ENCODE measurements around the gene JPT1. TPM values are rescaled to one million over a fixed set of nuclear protein-coding genes. Genes with fewer than 3 reads are reported as not detected.
A peak's percentile ranks its signal among the peaks of the same experiment; 100 is the strongest.

Gene JPT1
- total RNA-seq, 4 donors from 2014 or later = 13.5 to 53.4 (median 32.4) TPM

- peak overlapping the region in 1 of 4 donors; percentile 77 for H3K27ac ChIP-seq
- TF ChIP-seq CTCF (IDR thresholded peaks at IDR 0.05) (no peak), POLR2A (IDR thresholded peaks at IDR 0.05) (no peak)
- H3K4me3 ChIP-seq = no peak overlapping the region
- H3K4me1 ChIP-seq = peaks cover 0 to 15% (median 3%) of the 10 kb centered on the region in 4 donors
- WGBS, 2 donors = 80 to 85% methylated on average over 15 to 19 of the region's 19 CpGs
- DNase-seq (ENCODE audit: low spot score in 2 of 2) = no peak
- H3K27me3 ChIP-seq = no peaks in the 10 kb centered on the region
- H3K36me3 ChIP-seq = peaks cover 0 to 24% (median 0%) of the 10 kb centered on the region in 3 donors
- H3K9me3 ChIP-seq = no peaks in the 10 kb centered on the region
These were observed 30.1 kb downstream of the JPT1 start for GRCh38 chr17:75124041-75124818.

- no peak for DNase-seq (ENCODE audit: low spot score in 2 of 2)
- Histone ChIP-seq H3K4me3 (no peak overlapping the region), H3K27me3 (no peaks in the 10 kb centered on the region), H3K36me3 (peaks cover 0 to 18% (median 0%) of the 10 kb centered on the region in 3 donors), H3K27ac (peak overlapping the region in 1 of 4 donors; percentile 40), H3K4me1 (peaks cover 0 to 40% (median 14%) of the 10 kb centered on the region in 4 donors), H3K9me3 (no peaks in the 10 kb centered on the region)
- WGBS, 2 donors = 89 to 93% methylated on average over 14 of the region's 14 CpGs
- TF ChIP-seq CTCF (IDR thresholded peaks at IDR 0.05) = no peak
- no peak for TF ChIP-seq EP300 (IDR thresholded peaks at IDR 0.05)
- TF ChIP-seq POLR2A (IDR thresholded peaks at IDR 0.05) = no peak
These were observed 36.0 kb downstream of the JPT1 start for GRCh38 chr17:75118307-75118706.

GRCh38 chr17:75116737-75117136 lies 37.6 kb downstream of the JPT1 start:
- no peaks in the 10 kb centered on the region for H3K27me3 ChIP-seq
- no peaks in the 10 kb centered on the region for H3K9me3 ChIP-seq
- H3K4me1 ChIP-seq = peaks cover 0 to 46% (median 14%) of the 10 kb centered on the region in 4 donors
- TF ChIP-seq EP300 (IDR thresholded peaks at IDR 0.05) (no peak), CTCF (IDR thresholded peaks at IDR 0.05) (no peak), POLR2A (IDR thresholded peaks at IDR 0.05) (no peak)
- no peak overlapping the region for H3K27ac ChIP-seq
- 64 to 70% methylated on average over 9 of the region's 9 CpGs for WGBS, 2 donors
- H3K36me3 ChIP-seq = peaks cover 0 to 24% (median 0%) of the 10 kb centered on the region in 3 donors
- H3K4me3 ChIP-seq = no peak overlapping the region
- DNase-seq (ENCODE audit: low spot score in 2 of 2) = no peak

- Histone ChIP-seq H3K4me3 (no peak overlapping the region), H3K27ac (peak overlapping the region in 1 of 4 donors; percentile 94), H3K36me3 (peaks cover 0 to 17% (median 0%) of the 10 kb centered on the region in 3 donors), H3K27me3 (no peaks in the 10 kb centered on the region), H3K9me3 (no peaks in the 10 kb centered on the region), H3K4me1 (peaks cover 0 to 58% (median 21%) of the 10 kb centered on the region in 4 donors)
- no peak for DNase-seq (ENCODE audit: low spot score in 2 of 2)
- no peak for TF ChIP-seq EP300 (IDR thresholded peaks at IDR 0.05)
- no peak for TF ChIP-seq POLR2A (IDR thresholded peaks at IDR 0.05)
- no peak for TF ChIP-seq CTCF (IDR thresholded peaks at IDR 0.05)
These were observed 38.8 kb downstream of the JPT1 start for GRCh38 chr17:75115555-75115954.

- H3K9me3 ChIP-seq = no peaks in the 10 kb centered on the region
- peak overlapping the region; percentile 62 to 94 (median 90) for H3K27ac ChIP-seq
- TF ChIP-seq EP300 (IDR thresholded peaks at IDR 0.05) (no peak), POLR2A (IDR thresholded peaks at IDR 0.05) (no peak), CTCF (IDR thresholded peaks at IDR 0.05) (no peak)
- peaks cover 0 to 58% (median 23%) of the 10 kb centered on the region in 4 donors for H3K4me1 ChIP-seq
- WGBS, 2 donors = 47% methylated on average over 19 of the region's 19 CpGs
- no peak for DNase-seq (ENCODE audit: low spot score in 2 of 2)
- peaks cover 0 to 11% (median 0%) of the 10 kb centered on the region in 3 donors for H3K36me3 ChIP-seq
- H3K4me3 ChIP-seq = peak overlapping the region; percentile 30 to 75 (median 57)
- no peaks in the 10 kb centered on the region for H3K27me3 ChIP-seq
These were observed 39.6 kb downstream of the JPT1 start for GRCh38 chr17:75114552-75115314.
